ENCODE measurements around the gene NALCN.

The NALCN gene

GRCh38 chr13:101111894-101112293, 304.4 kb downstream of the NALCN start:
- no peak for DNase-seq

- DNase-seq, result no peak
These were observed 307.3 kb downstream of the NALCN start for GRCh38 chr13:101109005-101109404.

GRCh38 chr13:101098873-101099272, 317.4 kb downstream of the NALCN start:
- no peak for DNase-seq

GRCh38 chr13:101092985-101093384, 323.3 kb downstream of the NALCN start:
- no peak for DNase-seq

GRCh38 chr13:101090287-101090686, 326.0 kb downstream of the NALCN start:
- no peak for DNase-seq

- DNase-seq, result no peak
These were observed 330.8 kb downstream of the NALCN start for GRCh38 chr13:101085551-101085950.

GRCh38 chr13:101082441-101082840, 333.9 kb downstream of the NALCN start:
- DNase-seq, result no peak

GRCh38 chr13:101080616-101081015, 335.7 kb downstream of the NALCN start:
- DNase-seq, result no peak

- DNase-seq, result no peak
These were observed 351.0 kb downstream of the NALCN start for GRCh38 chr13:101065329-101065728.

GRCh38 chr13:101059793-101060192, 356.5 kb downstream of the NALCN start:
- no peak for DNase-seq

GRCh38 chr13:101058841-101059240, 357.5 kb downstream of the NALCN start:
- DNase-seq, result no peak

GRCh38 chr13:101053301-101054093, 362.8 kb downstream of the NALCN start:
- DNase-seq, result no peak

- DNase-seq, result no peak
These were observed 367.0 kb downstream of the NALCN start for GRCh38 chr13:101049166-101049850.

GRCh38 chr13:101036546-101036945, 379.8 kb downstream of the NALCN start:
- DNase-seq, result no peak

- no peak for DNase-seq
These were observed 381.1 kb downstream of the NALCN start for GRCh38 chr13:101035119-101035620.

- DNase-seq, result no peak
These were observed 389.4 kb downstream of the NALCN start for GRCh38 chr13:101026736-101027398.

- DNase-seq, result no peak
These were observed 390.0 kb downstream of the NALCN start for GRCh38 chr13:101026328-101026727.

- no peak for DNase-seq
These were observed 390.4 kb downstream of the NALCN start for GRCh38 chr13:101025925-101026324.

GRCh38 chr13:101025519-101025918, 390.8 kb downstream of the NALCN start:
- no peak for DNase-seq

- no peak for DNase-seq
These were observed 397.2 kb downstream of the NALCN start for GRCh38 chr13:101019126-101019525.

GRCh38 chr13:101018720-101019119, 397.6 kb downstream of the NALCN start:
- no peak for DNase-seq

- DNase-seq, result no peak
These were observed 399.0 kb downstream of the NALCN start for GRCh38 chr13:101017123-101017872.

- DNase-seq, result no peak
These were observed 399.8 kb downstream of the NALCN start for GRCh38 chr13:101016475-101016874.
